Measurements from ENCODE around the gene ENTPD6. TPM values are rescaled to one million over a fixed set of nuclear protein-coding genes. Genes with fewer than 3 reads are reported as not detected.

Gene ENTPD6
- total and polyA plus RNA-seq, 2 of the 4 experiments (the other 2 are of a cell fraction) = 61.1 to 98.6 TPM

GRCh38 chr20:25191689-25192088 is 3.8 kb upstream of the ENTPD6 start:
- Histone ChIP-seq H3K56ac (ENCODE audit: extremely low read depth, insufficient read depth, low read length) (no peak overlapping the region), H2BK120ac (ENCODE audit: low read depth, low read length) (no peak overlapping the region), H2AFZ (replicated peaks; ENCODE audit: low read length, poor library complexity) (no peak overlapping the region), H3K27me3 (ENCODE audit: control insufficient read depth, insufficient read depth, low read length) (peaks cover 28% of the 10 kb centered on the region), H4K91ac (ENCODE audit: insufficient read depth, low read depth, low read length) (no peak overlapping the region), H4K20me1 (ENCODE audit: insufficient read depth, low read length) (peaks cover 3% of the 10 kb centered on the region; the same call in 1 of the 2 replicates), H3K4ac (ENCODE audit: low read depth, low read length) (no peak overlapping the region), H3K79me1 (ENCODE audit: low read depth in 1 of 2, low read length in 2 of 2) (peaks cover 6 to 10% of the 10 kb centered on the region in 2 experiments; a peak in 3 of 4 replicates), H3K18ac (ENCODE audit: low read depth, low read length) (no peak overlapping the region), H3K9me1 (ENCODE audit: insufficient read depth, low read length) (no peaks in the 10 kb centered on the region), H2BK5ac (ENCODE audit: low read depth, low read length, poor library complexity, severe bottlenecking) (no peak overlapping the region), H3K4me3 (ENCODE audit: insufficient read depth, low read depth, low read length) (no peak overlapping the region), H2BK20ac (ENCODE audit: low read depth, low read length) (no peak overlapping the region), H2BK15ac (ENCODE audit: low read depth, low read length) (no peak overlapping the region), H3K4me1 (ENCODE audit: control insufficient read depth, insufficient read depth, low read length) (peaks cover 3% of the 10 kb centered on the region), H3K9ac (ENCODE audit: low read depth, low read length) (no peak overlapping the region), H3K4me2 (ENCODE audit: low read depth, low read length) (no peak overlapping the region), H3K9me3 (ENCODE audit: control insufficient read depth, insufficient read depth, low read length) (peaks cover 1% of the 10 kb centered on the region; the same call in 1 of the 2 replicates), H3K27ac (ENCODE audit: insufficient read depth, low read length) (no peak overlapping the region), H3K23ac (ENCODE audit: low read depth, low read length) (no peak overlapping the region), H2AK5ac (ENCODE audit: low read depth, low read length) (no peak overlapping the region), H2AK9ac (replicated peaks; ENCODE audit: low read depth, low read length, poor library complexity) (no peak overlapping the region), H4K5ac (ENCODE audit: low read depth, low read length) (no peak overlapping the region), H4K8ac (ENCODE audit: low read depth in 2 of 2, low read length in 2 of 2) (no peak overlapping the region), H3K14ac (replicated peaks; ENCODE audit: low read depth, low read length) (no peak overlapping the region), H3K36me3 (ENCODE audit: control insufficient read depth, insufficient read depth, low read length) (no peaks in the 10 kb centered on the region)
- WGBS, 2 experiments (ENCODE audit: extremely low coverage in 2 of 2, insufficient read length in 1 of 2) = 83% methylated on average over 1 of the region's 2 CpGs; no CpG with 5 or more reads in 1 of the 2 experiments
- CTCF ChIA-PET = interaction anchor here (1.0 kb wide), 1 partner anchor 13 kb away, joined by 3 read pairs; no protein-coding TSS in a partner anchor
- dilution Hi-C loops (cut with HindIII; ENCODE audit: low sequenced_read_pairs, unreplicated experiment) (no loop called here), intact Hi-C loops (cut with micrococcal nuclease) (no loop called here), in situ Hi-C loops (cut with MboI; ENCODE audit: low sequenced_read_pairs) (loop anchor here (10.0 kb wide), 3 partner anchors 63 to 223 kb away; no protein-coding TSS in a partner anchor)
- no peak for ATAC-seq (ENCODE audit: low read depth)
- no peak for DNase-seq
- TF ChIP-seq RAD21 (IDR thresholded peaks at IDR 0.05; ENCODE audit: low read length) (no peak), CHD1 (IDR thresholded peaks at IDR 0.05; ENCODE audit: low read depth, low read length) (no peak), SMC3 (IDR thresholded peaks at IDR 0.05; ENCODE audit: low read depth, low read length) (no peak), MAFK (IDR thresholded peaks at IDR 0.05; ENCODE audit: low read depth, low read length) (no peak), MXI1 (IDR thresholded peaks at IDR 0.05; ENCODE audit: borderline replicate concordance, low read depth, low read length) (no peak), USF2 (IDR thresholded peaks at IDR 0.05; ENCODE audit: low read depth, low read length) (no peak), FOS (IDR thresholded peaks at IDR 0.05; ENCODE audit: low read depth, low read length) (no peak), CEBPB (IDR thresholded peaks at IDR 0.05; ENCODE audit: low read depth, low read length) (no peak), CTCF (conservative IDR thresholded peaks at IDR 0.05; ENCODE audit: low read depth, low read length) (no peak), RFX5 (IDR thresholded peaks at IDR 0.05; ENCODE audit: low read depth, low read length) (no peak), MAZ (IDR thresholded peaks at IDR 0.05; ENCODE audit: borderline replicate concordance, low read depth, low read length) (no peak), NFE2L2 (IDR thresholded peaks at IDR 0.05; ENCODE audit: low read depth, low read length) (no peak), ELK1 (IDR thresholded peaks at IDR 0.05; ENCODE audit: borderline replicate concordance, low read depth, low read length) (no peak), RCOR1 (IDR thresholded peaks at IDR 0.05; ENCODE audit: insufficient replicate concordance, low read length) (no peak), BHLHE40 (IDR thresholded peaks at IDR 0.05; ENCODE audit: low read depth, low read length) (no peak), POLR2A (IDR thresholded peaks at IDR 0.05; ENCODE audit: low read depth, low read length) (no peak)
- POLR2A ChIA-PET (ENCODE audit: unreplicated experiment) = no interaction called here
- BruUV-seq (replicated peaks) = no TSS peak

All from IMR-90 (cell line).